Measurements from ENCODE around the gene CUL1.

The CUL1 gene

DNA sequence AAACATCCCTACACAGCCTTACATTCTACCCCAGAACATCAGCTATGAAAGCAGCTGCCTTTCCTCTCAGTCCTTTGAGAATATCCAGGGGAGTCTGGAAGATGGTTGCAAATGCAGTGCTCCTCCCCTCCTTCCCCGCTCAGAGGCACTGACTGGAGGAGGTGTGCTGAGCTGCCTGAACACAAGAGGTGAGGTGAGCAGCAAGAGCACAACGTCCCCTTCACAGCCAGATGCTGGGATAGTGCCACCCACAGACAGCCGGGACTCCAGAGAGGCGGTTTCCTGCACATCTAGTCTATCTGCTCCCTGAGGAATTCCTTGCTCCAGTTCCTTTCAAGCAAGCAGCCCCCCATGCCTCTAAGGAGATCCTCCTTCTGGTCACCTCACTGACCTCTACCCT lies 111.2 kb downstream of the CUL1 start:
- no peak for DNase-seq

DNA sequence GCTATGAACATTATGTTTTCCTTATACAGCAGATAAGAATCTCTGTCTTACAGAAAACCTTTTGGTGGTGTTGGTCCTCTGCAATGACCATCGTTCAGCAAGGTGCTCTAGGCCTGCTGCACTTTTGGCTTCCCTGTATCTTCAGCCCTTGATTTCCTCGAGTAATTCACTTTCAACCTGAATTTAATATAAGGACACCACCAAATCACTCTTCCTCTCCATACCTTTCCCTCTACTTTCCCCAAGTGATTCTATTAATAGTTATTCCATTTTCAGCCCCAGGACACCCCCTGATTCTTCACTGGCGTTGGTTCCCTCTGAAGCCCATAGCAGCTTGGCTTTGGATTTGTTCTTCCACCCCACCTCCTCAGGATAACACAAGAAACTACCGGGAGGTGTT lies 113.2 kb downstream of the CUL1 start:
- no peak for DNase-seq

DNA sequence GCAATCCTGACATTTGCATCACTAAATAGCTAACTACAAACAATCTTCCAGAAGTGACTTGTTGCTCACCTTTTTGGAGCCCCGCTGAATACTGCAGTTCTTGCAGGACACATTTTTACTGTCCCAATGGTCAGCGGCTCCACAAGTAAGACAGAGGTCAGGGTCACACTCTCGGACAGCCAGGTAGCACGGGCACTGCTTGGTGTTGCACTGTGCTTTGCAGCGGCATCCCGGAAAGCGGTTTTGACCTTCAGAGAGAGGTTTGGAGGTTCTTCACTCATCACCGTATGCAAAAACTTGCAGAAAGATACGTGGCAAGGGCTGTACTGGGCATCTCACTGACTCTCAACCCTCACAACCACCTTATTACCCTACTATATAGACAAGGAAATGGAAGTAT lies 115.2 kb downstream of the CUL1 start:
- no peak for DNase-seq

DNA sequence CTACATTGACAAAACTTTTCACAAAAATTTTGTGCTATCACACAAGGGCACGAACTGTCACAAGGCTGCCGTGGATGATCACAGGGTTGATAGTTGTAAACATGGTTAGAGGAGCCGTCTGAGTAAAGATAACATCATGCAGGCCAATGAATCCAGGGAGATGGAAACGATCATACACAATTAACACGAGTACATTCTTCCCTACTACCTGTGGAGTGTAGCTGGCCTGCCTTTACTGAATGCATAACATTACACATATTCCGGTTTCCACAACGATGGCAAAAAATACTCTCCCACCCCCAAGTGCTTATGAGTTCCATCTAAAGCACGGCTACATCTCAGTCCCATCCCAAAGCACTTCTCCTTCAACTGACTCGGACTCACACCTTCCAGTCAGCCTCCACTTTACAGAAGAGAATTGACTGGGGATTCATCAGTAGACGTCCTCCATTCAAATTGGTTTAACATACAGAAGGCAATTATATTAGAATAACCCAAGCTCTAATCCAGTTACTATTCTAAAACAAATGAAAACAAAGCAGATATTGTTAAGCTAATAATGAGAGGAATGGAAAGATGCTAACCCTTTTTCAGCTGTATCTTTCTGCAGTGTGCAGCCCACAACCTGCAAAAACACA lies 116.3 kb downstream of the CUL1 start:
- DNase-seq: no peak

DNA sequence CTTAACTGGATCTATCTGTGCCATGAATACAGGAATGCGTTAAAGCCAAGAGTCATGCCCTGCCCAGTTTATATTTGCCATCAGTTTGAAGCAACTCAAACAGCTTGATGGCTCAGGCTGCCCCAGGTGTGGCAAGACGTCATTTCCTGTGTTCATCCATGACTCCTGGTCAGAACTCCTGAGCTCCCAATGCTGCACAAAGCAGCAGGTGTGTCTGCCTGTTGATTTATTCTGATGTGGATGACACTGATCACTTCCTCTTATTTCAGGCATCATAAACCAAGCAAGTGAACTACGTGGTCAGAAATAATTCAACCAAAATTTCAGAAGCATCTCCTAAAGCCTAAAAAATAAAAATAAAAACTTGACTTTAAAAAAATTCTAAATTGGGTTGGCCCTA lies 116.9 kb downstream of the CUL1 start:
- DNase-seq: no peak

DNA sequence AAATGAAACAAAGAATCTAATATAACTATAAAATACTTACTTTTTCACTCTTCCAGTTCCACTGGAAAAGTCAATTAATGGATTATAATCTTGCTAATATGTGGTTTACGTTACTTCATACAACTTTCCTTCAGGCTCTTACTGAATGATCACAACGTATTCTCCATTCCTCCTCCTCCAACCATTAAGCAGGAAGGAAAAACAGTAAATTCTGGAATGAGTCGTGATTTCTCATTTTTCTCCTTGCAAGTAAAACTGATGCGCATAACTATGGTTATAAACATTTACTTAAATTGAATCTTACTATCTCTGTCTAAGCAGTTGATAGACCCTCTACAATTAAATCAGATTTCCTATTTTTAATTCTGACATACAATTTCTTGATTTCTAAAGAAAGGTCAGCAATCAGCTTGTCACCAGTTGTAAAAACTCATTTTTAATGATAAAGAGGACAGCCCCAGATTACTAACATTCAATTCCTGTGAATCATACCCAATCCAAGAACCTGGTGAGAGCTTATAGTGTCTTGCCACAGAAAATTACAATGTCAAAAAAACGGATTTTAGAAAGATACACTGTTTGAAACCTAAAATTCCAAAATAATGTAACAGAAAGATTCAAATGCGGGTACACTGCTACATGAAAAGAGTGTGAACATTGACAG lies 121.1 kb downstream of the CUL1 start:
- DNase-seq: no peak

DNA sequence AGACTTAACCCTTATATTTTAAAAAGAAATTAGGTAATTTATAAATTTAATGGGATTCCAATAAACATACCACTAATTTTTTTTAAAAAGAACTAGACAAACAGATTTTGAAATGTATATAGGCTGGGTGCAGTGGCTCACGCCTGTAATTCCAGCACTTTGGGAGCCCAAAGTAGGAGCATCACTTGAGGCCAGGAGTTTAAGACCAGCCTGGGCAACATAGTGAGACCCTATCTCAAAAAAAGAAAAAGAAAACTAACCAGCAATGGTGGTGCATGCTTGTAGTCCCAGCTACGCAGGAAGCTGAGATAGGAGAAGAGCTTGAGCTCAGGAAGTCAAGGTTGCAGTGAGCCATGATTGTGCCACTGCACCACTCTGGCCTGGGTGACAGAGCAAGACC lies 122.7 kb downstream of the CUL1 start:
- DNase-seq: no peak

DNA sequence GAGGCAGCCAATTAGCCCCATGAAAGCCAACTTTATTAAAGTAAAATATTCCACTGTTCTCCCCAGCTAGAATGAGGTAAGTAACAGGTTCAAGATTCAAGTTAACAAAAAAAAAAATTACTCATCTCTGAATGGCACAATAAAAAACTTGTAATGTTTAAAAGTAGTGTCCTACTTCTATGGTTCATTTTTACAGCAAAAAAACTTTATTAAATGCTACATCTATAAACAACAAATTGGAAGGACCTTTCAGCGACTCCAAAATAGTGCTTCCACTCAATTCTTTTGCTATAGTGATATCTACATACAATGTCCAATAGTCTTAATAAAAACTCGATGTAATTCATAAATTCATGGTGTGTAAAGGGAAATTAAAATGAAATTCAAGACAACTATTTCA lies 126.2 kb downstream of the CUL1 start:
- no peak for DNase-seq

DNA sequence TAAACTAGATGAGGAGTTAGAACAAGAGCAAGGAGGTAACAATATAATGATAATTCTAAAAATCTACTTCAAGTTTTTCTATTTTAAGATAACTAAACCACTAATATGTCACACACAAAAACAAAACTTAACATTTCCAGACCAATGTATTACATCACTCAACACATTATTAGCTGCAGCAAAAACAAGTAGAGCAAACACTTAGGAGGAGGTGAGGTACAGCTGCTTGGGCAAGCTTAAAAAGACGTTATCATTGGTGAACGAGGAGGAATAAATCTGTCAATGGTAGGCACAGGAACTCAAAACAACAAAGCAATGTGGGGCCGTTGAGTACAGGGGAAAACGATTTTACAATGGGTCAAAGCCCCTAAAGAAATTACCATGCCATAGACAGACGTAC lies 126.6 kb downstream of the CUL1 start:
- DNase-seq: no peak

DNA sequence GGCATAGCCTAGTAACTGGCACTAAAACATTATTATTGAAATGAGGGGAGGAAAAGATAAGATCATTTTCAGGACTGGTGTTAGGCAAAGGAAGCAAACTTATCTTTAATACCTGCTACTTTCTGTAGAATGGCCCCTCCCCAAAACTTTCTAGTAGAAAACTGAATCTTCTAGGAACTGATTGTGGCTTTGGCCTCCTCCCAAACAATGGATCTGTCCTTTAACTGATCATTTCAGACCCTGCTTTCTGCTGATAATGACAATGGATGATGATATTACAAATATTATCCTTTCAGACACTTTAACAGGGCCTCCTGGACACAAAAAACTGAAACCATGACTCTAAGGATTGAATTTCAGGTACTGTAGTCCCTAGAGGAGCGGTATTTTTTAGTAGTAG lies 130.3 kb downstream of the CUL1 start:
- no peak for DNase-seq

DNA sequence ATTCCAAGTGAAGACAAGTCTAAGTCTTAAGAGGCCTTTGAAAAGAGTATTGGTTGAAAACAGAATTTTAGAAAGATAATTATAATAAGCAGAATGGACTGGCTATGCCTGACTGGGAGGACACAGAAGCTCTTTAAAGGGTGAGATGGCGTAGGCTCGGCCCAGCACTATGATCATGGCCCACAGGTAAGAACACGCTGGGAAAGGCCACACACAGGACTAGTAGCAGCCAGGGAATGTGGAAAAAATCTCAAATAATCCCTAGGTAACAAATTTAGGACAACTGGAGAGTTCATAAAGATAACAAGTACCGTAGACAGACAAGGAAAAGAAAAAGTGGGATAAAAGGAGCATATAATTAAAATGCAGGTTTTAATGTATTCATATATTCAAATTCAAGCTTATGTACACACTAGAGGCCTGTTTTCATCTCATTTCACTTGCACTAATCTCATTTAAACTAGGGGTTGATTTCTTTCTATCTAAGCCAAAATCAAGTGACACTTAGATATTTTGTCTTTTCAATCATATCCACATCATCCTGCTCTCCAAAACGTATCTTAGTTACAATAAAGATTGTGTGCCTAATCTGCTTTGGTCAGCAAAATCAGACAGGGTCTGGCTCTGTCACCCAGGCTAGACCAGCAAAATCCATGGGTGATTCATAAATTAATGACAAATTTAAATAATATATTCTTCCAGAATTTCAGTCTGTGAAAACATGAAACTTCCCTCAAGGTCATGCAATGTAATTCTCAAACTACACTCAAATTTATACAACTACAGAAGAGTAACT lies 132.4 kb downstream of the CUL1 start:
- no peak for DNase-seq

DNA sequence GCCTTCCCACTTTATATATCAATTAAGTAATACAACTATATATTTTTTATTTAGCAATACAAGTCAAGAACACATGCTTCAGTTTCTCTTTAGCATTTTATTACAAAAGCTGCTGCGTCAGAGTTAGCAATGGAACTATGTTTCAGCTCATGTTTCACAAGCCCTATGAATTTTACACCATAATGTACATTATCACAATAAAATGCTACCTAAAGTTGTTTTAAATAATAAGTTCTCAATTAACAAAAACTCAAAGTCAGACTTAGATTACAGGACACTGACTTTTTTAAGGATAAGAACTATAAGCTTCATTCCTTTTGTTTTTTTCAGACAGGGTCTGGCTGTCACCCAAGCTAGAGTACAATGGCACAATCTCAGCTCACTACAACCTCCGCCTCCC lies 133.1 kb downstream of the CUL1 start:
- no peak for DNase-seq

DNA sequence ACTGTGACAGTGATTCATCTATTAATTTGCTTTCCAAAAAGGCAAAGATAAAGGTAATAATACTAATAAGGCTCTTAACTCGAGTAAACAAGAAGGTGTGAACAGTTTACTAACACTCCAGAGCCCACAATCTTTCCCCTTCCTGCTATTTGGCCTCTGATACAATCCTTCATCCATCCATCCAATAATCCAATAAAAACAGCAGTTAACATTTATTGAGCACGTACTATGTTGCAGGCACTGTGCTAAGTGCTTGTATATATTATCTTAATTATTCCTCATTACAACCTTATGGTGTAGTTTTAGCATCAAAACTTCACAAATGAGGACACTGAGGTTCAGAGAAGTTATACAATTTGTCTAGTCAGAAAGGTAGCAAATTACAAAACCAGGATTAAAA lies 135.9 kb downstream of the CUL1 start:
- no peak for DNase-seq

DNA sequence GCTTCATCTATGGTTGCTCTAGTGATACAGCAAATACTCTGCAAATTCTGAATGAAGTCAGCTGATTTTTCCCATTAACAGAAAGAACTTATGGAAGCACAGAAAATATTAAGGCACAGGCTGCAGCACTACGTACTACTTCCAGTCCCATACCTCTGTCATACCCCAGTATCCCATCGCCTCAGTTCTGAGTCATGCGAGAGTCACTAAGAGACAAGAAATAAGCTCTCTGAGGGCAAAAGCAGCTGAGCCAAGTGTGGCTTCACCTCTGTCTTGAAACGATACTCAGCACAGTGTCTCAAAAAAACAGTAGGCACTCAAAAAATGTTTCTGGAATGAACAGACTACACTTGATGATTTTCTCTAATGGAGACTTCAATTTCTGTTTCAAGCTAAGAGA lies 137.2 kb downstream of the CUL1 start:
- no peak for DNase-seq

DNA sequence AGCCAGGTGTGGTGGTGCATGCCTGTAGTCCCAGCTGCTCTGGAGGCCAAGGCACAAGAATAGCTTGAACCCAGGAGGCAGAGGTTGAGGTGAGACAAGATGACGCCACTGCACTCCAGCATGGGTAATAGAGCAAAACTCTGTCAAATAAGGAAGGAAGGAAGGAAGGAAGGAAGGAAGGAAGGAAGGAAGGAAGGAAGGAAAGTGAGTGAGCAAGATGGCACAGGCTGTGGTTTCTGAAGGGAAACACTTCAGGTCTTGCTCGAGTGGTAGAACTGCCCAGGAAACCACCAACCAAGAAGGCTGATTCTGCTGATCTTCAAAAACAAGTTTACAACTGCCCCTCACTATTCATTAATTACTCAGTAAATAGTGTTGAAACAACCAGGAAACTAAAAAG lies 140.2 kb downstream of the CUL1 start:
- no peak for DNase-seq

DNA sequence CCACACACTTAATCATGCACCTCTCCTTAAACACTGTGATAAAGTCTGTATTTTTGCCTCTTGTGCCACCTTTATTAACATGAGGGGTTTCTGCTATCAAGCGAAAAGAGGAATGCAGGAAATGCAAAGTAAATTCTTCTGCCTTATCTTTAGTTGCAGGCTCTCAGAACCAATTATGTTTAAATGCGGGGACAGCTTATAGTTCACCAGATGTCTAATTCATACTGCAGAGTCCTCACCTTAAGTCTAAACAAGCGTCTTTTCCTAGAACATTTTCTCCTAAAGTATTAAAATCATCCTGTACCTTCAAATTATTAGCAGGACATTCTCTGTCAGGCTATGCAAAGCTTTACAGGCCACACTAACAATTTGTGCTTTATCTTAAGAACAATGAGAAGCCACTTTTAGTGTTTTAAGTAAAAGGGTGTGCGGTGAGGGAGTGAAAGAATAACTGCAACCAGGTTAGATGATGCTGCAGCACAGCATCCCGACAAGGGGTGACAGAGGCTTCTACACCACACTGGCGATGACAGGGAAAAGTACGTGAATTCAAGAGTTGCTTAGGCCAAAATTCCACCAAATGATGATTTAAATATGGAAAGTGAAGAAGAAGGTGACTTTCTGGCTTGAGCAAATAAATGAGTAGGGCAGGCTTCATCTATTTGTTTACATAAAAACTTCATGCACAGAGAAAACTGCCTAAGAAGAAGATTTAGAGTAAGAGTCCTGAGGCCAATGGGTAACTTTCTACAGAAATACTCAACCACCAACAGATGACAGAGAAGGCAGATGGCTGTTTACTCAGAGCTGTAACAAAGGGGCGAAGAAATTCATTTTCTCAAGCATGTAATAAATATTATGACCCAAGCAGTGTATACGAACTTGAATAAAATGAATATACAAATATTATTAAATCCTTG lies 149.4 kb downstream of the CUL1 start:
- no peak for DNase-seq

DNA sequence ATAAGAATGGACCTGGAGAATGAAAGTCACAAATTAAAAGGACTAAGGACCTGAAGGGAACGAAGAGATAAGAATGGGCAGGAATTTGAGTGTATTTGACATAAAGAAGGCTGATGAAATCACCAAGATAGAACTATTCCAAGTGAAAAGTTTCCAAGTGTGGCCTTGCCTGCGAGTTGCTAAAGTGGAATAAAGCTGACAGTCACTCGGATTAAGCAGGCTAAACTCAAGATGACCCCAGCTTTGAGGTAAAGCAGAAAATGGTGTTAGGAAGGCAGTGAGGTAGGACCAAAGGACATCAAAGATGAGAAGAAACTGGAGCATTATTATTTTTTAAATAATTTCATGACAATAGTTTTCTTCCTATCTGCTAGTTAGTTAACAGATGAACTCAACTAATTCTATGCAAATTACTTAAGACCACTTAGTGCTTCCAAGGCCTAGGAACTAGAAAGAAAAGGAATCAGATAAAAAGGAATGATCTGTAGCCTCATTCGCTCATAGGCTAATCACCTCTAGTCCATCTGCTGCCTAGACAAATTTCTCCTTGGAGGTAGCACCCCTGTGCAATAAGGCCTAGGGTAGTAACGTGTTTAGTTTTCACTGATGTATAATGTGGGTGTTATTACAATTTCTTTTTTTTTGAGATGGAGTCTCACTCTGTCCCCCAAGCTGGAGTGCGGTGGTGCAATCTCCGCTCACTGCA lies 150.8 kb downstream of the CUL1 start:
- DNase-seq: no peak

DNA sequence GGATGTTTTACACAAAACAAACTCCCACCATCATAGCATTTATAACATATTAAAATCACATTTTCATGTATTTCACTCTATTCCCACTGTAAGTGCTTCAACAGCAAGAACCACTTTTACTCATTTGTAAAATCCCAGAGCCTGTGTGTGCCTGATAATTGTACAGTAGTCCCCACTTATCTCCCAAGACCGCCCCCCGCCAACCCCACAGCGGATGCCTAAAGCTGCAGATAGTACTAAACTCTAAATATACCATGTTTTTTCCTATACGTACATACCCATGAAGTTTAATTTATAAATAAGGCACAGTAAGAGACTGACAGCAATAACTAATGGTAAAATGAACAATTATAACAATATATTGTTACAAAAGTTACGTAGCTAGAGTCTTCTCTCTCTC lies 151.9 kb downstream of the CUL1 start:
- DNase-seq: no peak
